ENCODE results near the gene HTN1. TPM values are rescaled to one million over a fixed set of nuclear protein-coding genes. Genes with fewer than 3 reads are reported as not detected.
"Not testable (repeated sequence)": the region's sequence is repeated elsewhere in the genome, so short reads cannot be mapped to it uniquely, and the experiment has no call there.

The HTN1 gene
- polyA plus RNA-seq, 2 donors: not detected

GRCh38 chr4:70041652-70042286 lies 8.5 kb upstream of the HTN1 start:
- Histone ChIP-seq H3K36me3 (ENCODE audit: control insufficient read depth in 2 of 2, insufficient read depth in 2 of 2, low read length in 1 of 2) (no peaks in the 10 kb centered on the region), H3K4me1 (ENCODE audit: control insufficient read depth in 2 of 2, insufficient read depth in 2 of 2, low read length in 1 of 2) (no peaks in the 10 kb centered on the region), H3K27me3 (ENCODE audit: control insufficient read depth in 1 of 2, insufficient read depth in 2 of 2, low read length in 2 of 2) (no peaks in the 10 kb centered on the region), H3K27ac (ENCODE audit: low read depth in 2 of 2, low read length in 1 of 2) (no peak overlapping the region), H3K9me3 (ENCODE audit: control insufficient read depth in 2 of 2, insufficient read depth in 1 of 2, low read depth in 1 of 2, low read length in 1 of 2) (peaks cover 0 to 3% of the 10 kb centered on the region in 2 donors), H3K4me3 (ENCODE audit: low read depth in 1 of 2, low read length in 2 of 2) (no peak overlapping the region)
- WGBS, 2 donors: 87 to 92% methylated on average over 7 of the region's 7 CpGs

GRCh38 chr4:70056534-70056933 lies 6.3 kb downstream of the HTN1 start:
- not testable (repeated sequence) for H3K27me3 ChIP-seq (ENCODE audit: control insufficient read depth in 1 of 2, insufficient read depth in 2 of 2, low read length in 2 of 2); H3K9me3 ChIP-seq (ENCODE audit: control insufficient read depth in 2 of 2, insufficient read depth in 1 of 2, low read depth in 1 of 2, low read length in 1 of 2); H3K36me3 ChIP-seq (ENCODE audit: control insufficient read depth in 2 of 2, insufficient read depth in 2 of 2, low read length in 1 of 2); H3K27ac ChIP-seq (ENCODE audit: low read depth in 2 of 2, low read length in 1 of 2); H3K4me1 ChIP-seq (ENCODE audit: control insufficient read depth in 2 of 2, insufficient read depth in 2 of 2, low read length in 1 of 2); H3K4me3 ChIP-seq (ENCODE audit: low read depth in 1 of 2, low read length in 2 of 2)
- 30 to 50% methylated on average over 1 of the region's 1 CpG for WGBS, 2 donors

- no peak overlapping the region for H3K4me3 ChIP-seq (ENCODE audit: low read depth in 1 of 2, low read length in 2 of 2)
- H3K27ac ChIP-seq (ENCODE audit: low read depth in 2 of 2, low read length in 1 of 2): no peak overlapping the region
- H3K27me3 ChIP-seq (ENCODE audit: control insufficient read depth in 1 of 2, insufficient read depth in 2 of 2, low read length in 2 of 2): no peaks in the 10 kb centered on the region
- no peaks in the 10 kb centered on the region for H3K9me3 ChIP-seq (ENCODE audit: control insufficient read depth in 2 of 2, insufficient read depth in 1 of 2, low read depth in 1 of 2, low read length in 1 of 2)
- H3K4me1 ChIP-seq (ENCODE audit: control insufficient read depth in 2 of 2, insufficient read depth in 2 of 2, low read length in 1 of 2): no peaks in the 10 kb centered on the region
- no peaks in the 10 kb centered on the region for H3K36me3 ChIP-seq (ENCODE audit: control insufficient read depth in 2 of 2, insufficient read depth in 2 of 2, low read length in 1 of 2)
- WGBS, 2 donors: 84 to 86% methylated on average over 1 of the region's 1 CpG
Observed at GRCh38 chr4:70057651-70058050, 7.4 kb downstream of the HTN1 start.

- Histone ChIP-seq H3K4me3 (ENCODE audit: low read depth in 1 of 2, low read length in 2 of 2) (no peak overlapping the region), H3K27ac (ENCODE audit: low read depth in 2 of 2, low read length in 1 of 2) (no peak overlapping the region), H3K27me3 (ENCODE audit: control insufficient read depth in 1 of 2, insufficient read depth in 2 of 2, low read length in 2 of 2) (no peaks in the 10 kb centered on the region), H3K4me1 (ENCODE audit: control insufficient read depth in 2 of 2, insufficient read depth in 2 of 2, low read length in 1 of 2) (no peaks in the 10 kb centered on the region), H3K9me3 (ENCODE audit: control insufficient read depth in 2 of 2, insufficient read depth in 1 of 2, low read depth in 1 of 2, low read length in 1 of 2) (no peaks in the 10 kb centered on the region), H3K36me3 (ENCODE audit: control insufficient read depth in 2 of 2, insufficient read depth in 2 of 2, low read length in 1 of 2) (no peaks in the 10 kb centered on the region)
Observed at GRCh38 chr4:70059149-70059548, 8.9 kb downstream of the HTN1 start.

GRCh38 chr4:70062000-70062399 lies 11.8 kb downstream of the HTN1 start:
- 59 to 64% methylated on average over 1 of the region's 1 CpG for WGBS, 2 donors
- no peak overlapping the region for H3K27ac ChIP-seq (ENCODE audit: low read depth in 2 of 2, low read length in 1 of 2)

GRCh38 chr4:70080205-70080604 lies 30.0 kb downstream of the HTN1 start:
- no peaks in the 10 kb centered on the region for H3K4me1 ChIP-seq (ENCODE audit: control insufficient read depth in 2 of 2, insufficient read depth in 2 of 2, low read length in 1 of 2)
- H3K27me3 ChIP-seq (ENCODE audit: control insufficient read depth in 1 of 2, insufficient read depth in 2 of 2, low read length in 2 of 2): no peaks in the 10 kb centered on the region
- no peak overlapping the region for H3K4me3 ChIP-seq (ENCODE audit: low read depth in 1 of 2, low read length in 2 of 2)
- 73 to 80% methylated on average over 1 of the region's 1 CpG for WGBS, 2 donors
- no peaks in the 10 kb centered on the region for H3K36me3 ChIP-seq (ENCODE audit: control insufficient read depth in 2 of 2, insufficient read depth in 2 of 2, low read length in 1 of 2)
- no peak overlapping the region for H3K27ac ChIP-seq (ENCODE audit: low read depth in 2 of 2, low read length in 1 of 2)
- H3K9me3 ChIP-seq (ENCODE audit: control insufficient read depth in 2 of 2, insufficient read depth in 1 of 2, low read depth in 1 of 2, low read length in 1 of 2): no peaks in the 10 kb centered on the region

More at GRCh38 chr4:70062000-70062399, 11.8 kb downstream of the HTN1 start:
- H3K36me3 ChIP-seq (ENCODE audit: control insufficient read depth in 2 of 2, insufficient read depth in 2 of 2, low read length in 1 of 2): no peaks in the 10 kb centered on the region
- no peaks in the 10 kb centered on the region for H3K9me3 ChIP-seq (ENCODE audit: control insufficient read depth in 2 of 2, insufficient read depth in 1 of 2, low read depth in 1 of 2, low read length in 1 of 2)
- H3K27me3 ChIP-seq (ENCODE audit: control insufficient read depth in 1 of 2, insufficient read depth in 2 of 2, low read length in 2 of 2): no peaks in the 10 kb centered on the region
- no peaks in the 10 kb centered on the region for H3K4me1 ChIP-seq (ENCODE audit: control insufficient read depth in 2 of 2, insufficient read depth in 2 of 2, low read length in 1 of 2)
- no peak overlapping the region for H3K4me3 ChIP-seq (ENCODE audit: low read depth in 1 of 2, low read length in 2 of 2)

- 86 to 89% methylated on average over 3 of the region's 3 CpGs for WGBS, 2 donors
- Histone ChIP-seq H3K4me3 (ENCODE audit: low read depth in 1 of 2, low read length in 2 of 2) (no peak overlapping the region), H3K27me3 (ENCODE audit: control insufficient read depth in 1 of 2, insufficient read depth in 2 of 2, low read length in 2 of 2) (no peaks in the 10 kb centered on the region), H3K9me3 (ENCODE audit: control insufficient read depth in 2 of 2, insufficient read depth in 1 of 2, low read depth in 1 of 2, low read length in 1 of 2) (no peaks in the 10 kb centered on the region), H3K36me3 (ENCODE audit: control insufficient read depth in 2 of 2, insufficient read depth in 2 of 2, low read length in 1 of 2) (no peaks in the 10 kb centered on the region), H3K4me1 (ENCODE audit: control insufficient read depth in 2 of 2, insufficient read depth in 2 of 2, low read length in 1 of 2) (no peaks in the 10 kb centered on the region), H3K27ac (ENCODE audit: low read depth in 2 of 2, low read length in 1 of 2) (no peak overlapping the region)
Observed at GRCh38 chr4:70099206-70099605, 49.0 kb downstream of the HTN1 start.

Other genes with a start within 250 kb of the HTN1 start
- under 1 TPM; 0.10 to 0.35 TPM for gene SULT1E1, start 190.3 kb upstream of the HTN1 start, polyA plus RNA-seq
- gene CSN1S1, start 119.4 kb upstream of the HTN1 start, polyA plus RNA-seq: not detected
- gene CSN2, start 84.7 kb upstream of the HTN1 start, polyA plus RNA-seq: not detected
- gene STATH, start 54.5 kb upstream of the HTN1 start, polyA plus RNA-seq: under 1 TPM in 1 of 2 donors, not detected in 1; 0.07 TPM
- not detected for gene HTN3, start 22.0 kb upstream of the HTN1 start, polyA plus RNA-seq
- not detected for gene PRR27, start 103.8 kb downstream of the HTN1 start, polyA plus RNA-seq
- gene ODAM, start 145.3 kb downstream of the HTN1 start, polyA plus RNA-seq: under 1 TPM in 1 of 2 donors, not detected in 1; 0.08 TPM
- under 1 TPM; 0.29 to 0.75 TPM for gene FDCSP, start 175.7 kb downstream of the HTN1 start, polyA plus RNA-seq
- not detected for gene CSN3, start 192.2 kb downstream of the HTN1 start, polyA plus RNA-seq

Data from esophagus (tissue), 2 donors.